GM21717 (cell line): Measurements from ENCODE around the gene CNGA1.

Experiments used
- ATAC-seq: cut with Tn5 transposase; IDR thresholded peaks from one replicate; pipeline ENCODE4 v1.9.1; 2021; ENCODE audit warnings: mild to moderate bottlenecking, moderate library complexity; ENCODE audit not compliant: unreplicated experiment

The CNGA1 gene

DNA sequence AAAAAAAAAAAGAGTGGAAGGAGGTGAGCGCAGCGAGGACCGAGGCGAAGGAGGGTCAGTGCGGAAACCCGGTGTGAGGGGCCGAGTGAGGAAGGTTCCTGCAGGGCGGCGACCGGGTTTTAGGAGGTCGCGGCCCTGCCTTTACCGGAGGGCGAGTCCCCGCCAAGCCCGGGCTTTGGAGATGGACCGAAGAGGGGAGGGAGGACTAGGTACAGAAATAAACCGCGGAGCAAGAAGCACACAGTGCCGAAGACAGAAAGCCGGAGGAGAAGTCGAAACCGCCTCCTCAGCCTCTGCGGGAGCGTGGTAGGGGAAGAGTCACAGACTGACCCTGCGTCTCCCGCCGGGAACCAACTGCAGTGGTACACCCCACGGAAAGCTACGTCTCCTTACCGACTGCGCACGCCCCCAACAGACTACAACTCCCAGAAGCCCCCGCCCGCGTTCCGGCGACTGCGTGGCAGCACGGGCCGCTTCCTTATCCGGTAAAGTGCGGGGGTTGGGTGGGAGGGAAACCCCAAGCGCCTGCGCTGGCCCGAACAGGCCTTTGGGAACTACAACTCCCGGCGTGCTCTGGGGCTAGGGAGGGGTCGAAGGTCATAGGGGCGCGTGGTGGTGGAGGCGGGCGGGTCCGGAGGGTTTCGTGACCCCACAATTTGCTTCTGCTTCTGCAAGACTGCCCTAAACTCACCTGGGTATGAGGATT lies 102.1 kb downstream of the CNGA1 start, which contains the start of gene NFXL1:
NFXL1 (minus strand) TSS at position 364 of the 706 bp plus-strand sequence. CDS start 380 bp downstream, outside the sequence.
- peak; percentile 98 for ATAC-seq

- peak; percentile 27 for ATAC-seq
These were observed 102.6 kb downstream of the CNGA1 start for GRCh38 chr4:47913861-47914219.

- no peak for ATAC-seq
These were observed 103.2 kb downstream of the CNGA1 start for GRCh38 chr4:47913330-47913729.

DNA sequence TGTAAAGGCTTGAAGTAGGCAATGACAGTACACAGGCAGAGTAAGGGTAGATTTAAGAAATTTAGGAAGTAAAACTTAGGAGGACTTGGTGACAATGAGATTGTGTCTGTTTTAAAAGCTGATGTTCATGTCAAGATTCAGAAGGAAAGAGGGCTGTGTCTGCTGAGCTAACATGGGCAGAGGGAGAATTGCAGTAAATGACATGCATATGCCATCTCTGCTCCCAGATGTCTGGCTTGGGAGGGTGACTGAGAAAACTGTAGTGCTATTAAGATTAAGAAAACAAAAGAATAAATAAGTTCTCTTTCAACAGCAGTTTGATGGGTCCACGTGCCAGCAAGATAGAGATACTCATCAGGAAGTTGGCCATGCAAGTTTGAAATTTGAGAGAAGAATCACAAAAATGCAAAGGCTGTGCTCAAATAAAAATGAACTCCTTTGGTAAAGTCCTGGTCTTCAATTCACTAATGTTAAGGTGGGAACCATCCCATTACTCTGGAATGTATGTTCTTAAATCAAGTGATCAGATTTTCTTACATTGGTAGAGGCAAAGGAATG lies 109.3 kb downstream of the CNGA1 start:
- no peak for ATAC-seq

- ATAC-seq: no peak
These were observed 116.8 kb downstream of the CNGA1 start for GRCh38 chr4:47899639-47900038.

DNA sequence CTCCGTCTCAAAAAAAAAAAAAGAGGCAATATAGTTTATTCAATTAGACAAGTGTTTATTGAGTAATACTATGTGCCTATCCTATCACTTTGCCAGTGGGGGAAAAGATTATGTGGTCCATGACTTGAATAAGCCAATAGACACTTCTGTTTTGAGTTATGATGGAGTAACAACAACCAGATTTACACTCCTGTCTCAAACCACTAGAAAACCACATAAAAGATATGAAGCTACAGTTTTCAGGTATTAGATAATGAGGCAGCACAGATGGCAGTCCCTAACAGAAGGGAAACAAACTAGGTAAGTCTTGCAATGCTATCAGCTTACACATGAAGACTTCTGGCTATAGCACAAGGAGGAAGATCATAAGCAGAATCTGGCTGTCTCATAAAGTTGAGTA lies 124.6 kb downstream of the CNGA1 start:
- ATAC-seq: no peak
